HG03064 (cell line): ENCODE data around the gene FHL2.

ENCODE experiments used
- ATAC-seq: cut with Tn5 transposase; IDR thresholded peaks from one replicate; pipeline ENCODE4 v1.9.1; 2021; ENCODE audit warnings: low read depth; ENCODE audit not compliant: unreplicated experiment

The FHL2 gene

GRCh38 chr2:105399207-105399861, 483 bp upstream of the FHL2 start:
- no peak for ATAC-seq

- no peak for ATAC-seq
Measured at GRCh38 chr2:105397953-105398335, 907 bp downstream of the FHL2 start.

DNA sequence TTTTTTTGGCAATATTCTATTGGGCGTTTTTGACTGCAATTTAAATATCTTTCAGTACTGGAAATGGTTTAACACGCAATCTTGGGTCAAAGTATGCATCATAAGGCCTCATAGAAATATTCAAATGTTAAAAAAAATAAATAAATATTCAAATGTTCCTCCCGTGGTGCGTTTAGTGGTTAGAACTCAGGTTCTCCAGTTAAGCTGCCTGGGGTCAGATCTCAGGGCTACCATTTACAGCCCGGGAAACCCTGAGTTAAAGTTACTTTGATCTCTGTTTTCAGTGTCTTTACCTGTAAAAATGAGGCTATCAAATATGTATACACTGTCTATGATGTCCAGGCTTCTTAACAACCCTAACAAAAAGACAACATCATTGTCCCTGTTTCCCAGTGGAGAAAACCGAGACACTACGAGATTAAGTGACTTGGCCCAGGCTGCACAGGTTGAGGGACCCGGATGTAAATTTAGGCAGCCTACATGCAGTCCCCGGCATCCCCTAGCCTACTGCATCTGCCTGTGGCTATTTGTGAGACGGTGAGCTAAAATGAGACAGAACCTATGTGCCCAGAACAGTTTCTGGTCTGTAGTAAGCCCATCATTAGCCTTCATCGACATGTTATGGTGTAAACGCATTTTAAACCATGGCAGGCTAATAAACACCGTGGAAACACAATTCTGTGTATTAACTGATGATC, 1.7 kb downstream of the FHL2 start:
- ATAC-seq: no peak

- no peak for ATAC-seq
Measured at GRCh38 chr2:105396254-105397024, 2.4 kb downstream of the FHL2 start.

- no peak for ATAC-seq
Measured at GRCh38 chr2:105395691-105396090, 3.2 kb downstream of the FHL2 start.

- ATAC-seq: no peak
Measured at GRCh38 chr2:105394951-105395611, 3.8 kb downstream of the FHL2 start.

DNA sequence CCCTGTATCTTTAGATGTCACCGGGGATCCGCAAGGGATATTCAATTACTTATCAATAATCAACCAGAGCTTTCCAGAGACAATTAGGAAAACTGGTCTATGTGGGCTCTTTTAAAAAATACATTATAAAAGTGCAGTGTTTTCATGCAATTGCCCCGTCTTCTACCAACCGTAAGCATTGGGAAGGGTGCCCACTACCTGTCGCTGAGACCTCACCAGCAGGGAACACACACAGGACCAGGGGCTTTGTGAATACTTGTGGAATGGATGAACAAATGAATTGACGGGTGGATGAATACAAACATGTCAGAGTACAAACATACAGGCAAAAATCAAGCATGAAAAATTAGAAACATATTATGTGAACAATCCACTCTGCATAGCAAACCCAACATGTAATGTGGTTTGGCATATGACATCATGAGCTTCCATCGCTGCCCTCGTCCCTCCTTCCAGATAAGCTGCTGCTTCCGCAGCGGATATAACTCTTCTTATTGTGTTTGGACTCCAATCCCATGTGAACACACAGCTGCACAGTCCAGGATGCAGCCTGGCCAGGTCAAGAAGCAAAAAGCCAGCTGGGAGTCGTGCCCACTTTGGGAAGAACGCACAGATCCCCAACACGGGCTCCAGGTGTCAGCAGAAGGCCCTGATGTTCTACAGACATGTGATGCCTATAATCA, 5.3 kb downstream of the FHL2 start:
- ATAC-seq: no peak

DNA sequence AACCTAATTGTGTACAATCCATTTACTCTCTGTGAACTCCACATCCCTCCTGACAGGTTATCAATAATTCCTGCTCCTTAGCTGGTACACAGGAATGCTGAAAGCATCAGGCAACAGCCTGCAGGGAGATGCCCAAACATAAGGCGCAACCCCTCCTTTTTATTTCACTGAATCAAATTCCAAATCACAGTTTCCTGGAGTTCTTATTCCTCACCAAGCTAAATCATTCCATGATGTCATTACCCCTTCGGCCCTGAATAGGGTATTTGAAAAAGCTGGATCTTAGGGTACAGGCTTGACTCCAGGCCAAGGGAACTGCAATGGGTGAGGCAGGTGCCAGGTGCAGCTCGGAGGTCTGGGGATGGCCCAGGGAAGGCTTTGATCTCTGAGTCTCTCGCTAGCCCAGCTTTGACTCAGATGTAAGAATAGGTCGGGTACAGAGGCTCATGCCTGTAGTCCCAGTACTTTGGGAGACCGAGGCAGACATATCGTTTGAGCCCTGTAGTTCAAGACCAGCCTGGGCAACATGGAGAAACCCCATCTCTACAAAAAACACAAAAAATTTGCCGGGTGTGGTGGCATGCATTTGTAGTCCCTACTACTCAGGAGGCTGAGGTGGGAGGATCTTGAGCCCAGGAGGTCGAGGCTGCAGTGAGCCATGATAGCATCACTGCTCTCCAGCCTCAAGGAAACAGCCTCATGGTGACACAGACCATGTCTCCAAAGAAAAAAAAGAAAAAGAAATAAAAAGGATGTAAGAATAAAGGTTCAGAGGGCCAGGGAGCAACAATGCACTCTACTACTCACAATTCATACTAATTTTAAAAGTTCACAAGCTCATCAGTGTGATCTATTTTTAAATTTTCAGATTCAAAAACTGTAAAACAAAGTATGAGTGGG, 6.8 kb downstream of the FHL2 start:
- no peak for ATAC-seq

DNA sequence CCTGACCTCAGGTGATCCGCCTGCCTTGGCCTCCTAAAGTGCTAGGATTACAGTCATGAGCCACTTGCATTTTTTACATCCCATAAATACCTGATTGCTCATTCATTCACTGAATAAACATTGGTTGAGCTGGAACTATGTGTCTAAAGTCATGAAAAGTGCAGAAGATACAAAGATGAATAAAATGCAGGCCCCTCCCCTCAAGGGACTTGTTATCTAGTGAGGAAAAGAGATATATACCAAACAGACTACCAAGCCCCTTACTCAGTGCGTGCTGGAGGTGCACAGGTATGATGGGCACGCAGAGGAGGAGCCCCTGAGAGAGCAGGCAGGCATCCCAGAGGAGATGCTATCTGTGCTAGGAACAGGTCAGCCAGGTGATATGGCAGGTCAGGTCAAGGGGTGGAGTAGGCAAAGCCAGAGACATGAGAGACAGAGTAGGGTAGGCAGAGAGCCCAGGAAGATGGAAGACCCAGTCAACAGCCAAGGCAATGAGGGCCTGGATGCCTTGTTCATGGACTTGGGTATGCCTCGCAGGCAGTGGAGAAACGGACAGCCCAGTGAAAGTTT, 7.7 kb downstream of the FHL2 start:
- ATAC-seq: no peak

DNA sequence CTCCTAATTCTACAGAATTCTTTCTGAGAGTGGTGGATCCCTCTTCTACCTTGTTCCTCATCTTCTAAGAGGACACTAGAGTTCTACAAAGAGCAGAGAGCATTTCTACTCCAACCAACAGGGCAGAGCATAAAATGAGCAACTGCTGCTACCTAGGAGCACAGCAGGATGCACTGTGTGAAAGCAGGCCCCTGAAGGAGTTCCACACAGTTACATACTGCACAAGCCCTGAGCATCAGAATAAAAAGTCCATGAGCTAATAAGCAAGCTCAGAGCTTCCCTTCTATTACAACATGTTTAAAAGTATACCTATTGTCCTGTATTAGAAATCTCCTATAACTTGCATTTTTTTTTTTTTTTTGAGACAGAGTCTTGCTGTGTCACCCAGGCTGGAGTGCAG, 8.4 kb downstream of the FHL2 start:
- no peak for ATAC-seq

- ATAC-seq: no peak
Measured at GRCh38 chr2:105388971-105389381, 9.9 kb downstream of the FHL2 start.

DNA sequence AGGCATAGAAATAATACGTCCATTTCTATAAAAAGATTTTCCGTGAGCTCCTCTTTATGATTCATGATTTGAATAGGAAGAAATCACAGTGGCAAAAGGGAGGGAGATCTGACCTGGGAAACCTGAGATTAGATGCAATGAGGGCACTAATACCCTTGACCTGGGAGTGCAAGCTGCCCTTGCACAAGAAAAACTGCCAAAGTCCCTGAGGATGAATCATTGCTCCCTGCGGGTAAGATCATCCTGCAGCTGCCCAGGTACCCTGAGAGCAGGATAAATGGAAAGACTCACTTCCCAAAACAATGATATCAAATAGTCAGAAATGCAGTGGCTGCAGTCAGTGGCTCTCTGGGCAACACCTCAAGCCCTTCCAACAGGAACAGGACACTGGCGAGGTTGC, 11.6 kb downstream of the FHL2 start:
- no peak for ATAC-seq

DNA sequence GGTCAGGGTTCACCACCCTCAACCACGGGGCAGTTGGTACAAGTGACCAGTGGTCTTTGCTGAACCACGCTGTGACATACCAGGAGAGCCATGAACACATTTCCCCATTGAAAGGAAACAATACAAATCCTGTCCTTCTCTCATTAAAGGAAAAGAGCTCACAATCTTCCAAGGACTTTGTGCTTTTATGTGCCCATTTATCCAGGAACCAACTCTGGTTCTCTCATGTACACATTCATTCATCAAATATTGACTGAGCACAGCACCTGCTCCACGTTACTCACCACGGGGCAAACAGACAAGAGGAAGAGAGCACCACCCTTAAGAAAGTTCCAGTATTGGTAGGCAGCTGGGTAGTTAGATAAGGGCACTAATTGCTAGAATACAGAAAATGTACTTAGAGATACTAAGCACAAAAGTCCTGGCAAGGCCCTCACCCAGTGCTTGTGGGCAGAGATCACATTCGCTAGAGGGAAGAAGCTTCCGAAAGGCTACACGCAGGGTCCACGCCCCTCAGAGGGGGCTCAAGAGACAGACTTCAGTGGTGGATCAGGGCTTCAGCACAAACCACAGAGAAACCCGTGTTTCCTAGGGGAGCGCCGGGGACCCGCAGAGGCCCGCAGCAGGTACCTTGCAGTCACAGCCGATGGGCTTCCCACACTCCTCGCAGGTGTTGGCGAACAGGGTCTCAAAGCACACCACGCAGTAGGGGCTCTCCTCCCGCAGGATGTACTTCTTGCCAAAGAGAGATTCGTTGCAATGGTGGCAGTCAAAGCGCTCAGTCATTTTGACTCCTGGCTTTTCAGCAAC, 12.9 kb downstream of the FHL2 start:
- ATAC-seq: no peak

DNA sequence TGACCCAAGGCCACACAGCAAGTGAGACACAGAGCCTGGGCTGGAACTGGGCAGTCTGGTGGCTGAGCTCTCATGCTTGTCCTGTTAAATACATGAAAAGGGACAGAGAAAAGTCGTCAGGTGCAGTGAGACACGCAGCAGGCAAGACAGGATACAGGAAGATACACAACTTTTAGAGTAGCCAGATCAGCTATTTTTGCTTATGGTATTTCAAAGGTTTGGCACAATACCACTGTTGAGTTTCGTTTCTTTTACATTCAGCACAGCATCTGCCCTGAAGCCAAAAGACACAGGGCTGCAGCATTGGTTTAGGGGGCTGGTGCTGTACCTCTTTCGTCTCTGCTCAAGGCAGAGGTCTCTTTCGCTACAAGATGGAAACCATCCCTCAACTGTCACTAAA, 14.0 kb downstream of the FHL2 start:
- ATAC-seq: no peak

DNA sequence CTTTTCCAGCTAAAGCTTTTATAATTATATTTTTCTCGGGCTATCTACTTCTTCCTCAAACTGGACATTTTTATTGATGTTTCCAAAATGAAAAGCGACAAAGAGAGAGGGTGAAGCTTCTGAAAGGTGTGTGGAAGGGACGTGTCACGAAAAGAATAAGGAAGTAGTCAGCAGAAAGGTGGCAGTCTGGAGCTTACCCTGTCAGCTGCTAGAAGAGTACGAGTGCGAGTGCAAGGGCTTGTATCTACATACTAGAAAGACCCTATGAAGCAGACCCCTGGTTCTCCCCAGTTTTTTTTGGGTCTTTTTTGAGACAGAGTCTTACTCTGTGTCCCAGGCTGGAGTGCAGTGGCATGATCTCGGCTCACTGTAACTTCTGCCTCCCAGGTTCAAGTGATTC, 14.6 kb downstream of the FHL2 start:
- no peak for ATAC-seq

DNA sequence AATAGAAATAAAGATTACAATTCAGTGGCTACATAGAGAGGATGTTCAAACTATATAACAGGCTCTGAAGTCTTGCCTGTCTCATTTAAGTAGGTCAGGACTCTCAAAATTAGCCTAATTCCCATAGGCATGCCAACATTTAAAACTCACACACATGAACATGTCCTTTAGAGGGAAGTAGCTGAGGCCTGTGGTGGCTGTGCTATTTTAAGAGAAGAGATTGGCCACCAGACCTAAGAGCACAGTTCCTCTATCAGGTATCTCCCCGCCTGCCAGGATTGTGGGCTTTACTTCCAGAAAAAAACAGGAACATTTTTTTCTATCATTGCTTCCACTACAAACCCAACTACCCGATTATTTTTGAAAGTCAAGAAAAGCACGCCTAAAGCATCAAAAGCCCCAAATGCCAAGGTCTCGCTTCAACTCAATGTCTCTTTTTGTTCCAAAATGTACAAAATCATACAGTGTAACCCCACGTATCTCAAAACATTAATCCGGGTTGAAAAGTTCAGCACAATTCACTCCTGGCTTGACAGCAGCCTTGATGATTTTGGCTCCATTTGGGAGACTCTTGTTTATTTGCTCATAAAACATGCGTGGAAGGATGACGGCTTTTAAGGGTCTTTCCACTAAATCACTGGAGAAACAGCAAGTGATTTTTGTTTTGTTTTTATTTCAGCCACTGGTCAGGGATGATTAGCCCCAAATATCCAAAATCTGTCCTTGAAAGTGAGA, 15.3 kb downstream of the FHL2 start:
- ATAC-seq: no peak

DNA sequence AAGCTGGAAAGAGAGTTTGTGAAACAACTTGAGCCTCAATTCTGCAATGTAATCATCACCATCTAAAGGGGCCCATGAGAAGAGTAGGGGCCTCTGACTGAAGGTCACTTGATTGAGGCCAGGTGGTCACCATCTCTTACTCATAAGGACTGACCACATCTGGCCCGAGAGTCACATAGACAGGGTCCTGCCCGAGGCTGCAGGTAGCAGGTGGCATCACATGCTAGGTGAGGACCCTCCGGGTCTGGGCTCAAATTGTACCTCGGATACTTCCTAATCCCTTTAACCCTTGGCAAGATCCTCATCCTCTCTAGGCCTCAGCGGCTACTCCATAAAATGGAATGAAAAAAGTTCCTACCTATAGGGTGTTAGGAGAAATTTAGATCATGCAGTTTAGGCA, 16.7 kb downstream of the FHL2 start:
- ATAC-seq: no peak

- no peak for ATAC-seq
Measured at GRCh38 chr2:105381101-105381668, 17.7 kb downstream of the FHL2 start.
